H1 (cell line): ENCODE measurements around the gene HS6ST3. TPM values are rescaled to one million over a fixed set of nuclear protein-coding genes. Genes with fewer than 3 reads are reported as not detected.

Experiments used
- BACH1 ChIP-seq: IDR thresholded peaks from 2 replicates; pipeline ENCODE4 v1.6.1; 2012; ENCODE audit warnings: low read length, improper control_type of control experiment
- BCL11A ChIP-seq, 2 experiments: IDR thresholded peaks; one replicate each; pipeline ENCODE4 v1.6.1; 2011; ENCODE audit warnings: low read depth in 2 of 2, low read length in 2 of 2, mild to moderate bottlenecking in 2 of 2
- BRCA1 ChIP-seq: IDR thresholded peaks from 2 replicates; pipeline ENCODE4 v1.6.1; 2012; ENCODE audit warnings: low read depth, low read length, improper control_type of control experiment
- CBX8 ChIP-seq: fragments of 300-800, 300-1000 bp; sonication (generic); IDR thresholded peaks from 2 replicates; pipeline ENCODE4 v1.7.1; 2016; ENCODE audit warnings: low read depth, low read length, borderline replicate concordance
- CHD1 ChIP-seq: IDR thresholded peaks from 2 replicates; pipeline ENCODE4 v1.6.1; 2012; ENCODE audit warnings: low read depth, low read length, improper control_type of control experiment
- CHD2 ChIP-seq: IDR thresholded peaks from 2 replicates; pipeline ENCODE4 v1.6.1; 2012; ENCODE audit warnings: low read length, improper control_type of control experiment
- EP300 ChIP-seq, 2 experiments: IDR thresholded peaks; 1 replicate in 1 of 2; 2 replicates in 1 of 2; pipeline ENCODE4 v1.6.1; 2011 to 2012; ENCODE audit warnings: low read depth in 2 of 2, low read length in 2 of 2, mild to moderate bottlenecking in 2 of 2, borderline replicate concordance in 1 of 2, inconsistent platforms in 1 of 2, moderate library complexity in 1 of 2
- FOSL1 ChIP-seq: IDR thresholded peaks from 2 replicates; pipeline ENCODE4 v1.6.1; 2011; ENCODE audit warnings: mild to moderate bottlenecking, low read depth, low read length, moderate library complexity; ENCODE audit not compliant: insufficient read depth
- GABPA ChIP-seq: IDR thresholded peaks from 2 replicates; pipeline ENCODE4 v1.6.1; 2011; ENCODE audit warnings: mild to moderate bottlenecking, low read length, moderate library complexity, borderline replicate concordance; ENCODE audit not compliant: insufficient read depth
- HDAC6 ChIP-seq: IDR thresholded peaks from one replicate; pipeline ENCODE4 v1.7.1; 2012; ENCODE audit warnings: low read depth, mild to moderate bottlenecking, inconsistent platforms, low read length, moderate library complexity
- KDM1A ChIP-seq: fragments of 200-600, 300-600 bp; sonication (generic); IDR thresholded peaks from 2 replicates; pipeline ENCODE4 v1.7.1; 2016; ENCODE audit warnings: mild to moderate bottlenecking, low read length, borderline replicate concordance
- KDM4A ChIP-seq: IDR thresholded peaks from one replicate; pipeline ENCODE4 v1.7.1; 2012; ENCODE audit warnings: low read depth, mild to moderate bottlenecking, moderate library complexity, low read length, inconsistent platforms; ENCODE audit not compliant: severe bottlenecking
- NANOG ChIP-seq: IDR thresholded peaks from 2 replicates; pipeline ENCODE4 v1.6.1; 2011; ENCODE audit warnings: low read length, low read depth, mild to moderate bottlenecking, inconsistent platforms; ENCODE audit not compliant: insufficient read depth, poor library complexity, severe bottlenecking
- POU5F1 ChIP-seq: IDR thresholded peaks from 2 replicates; pipeline ENCODE4 v1.6.1; 2011; ENCODE audit warnings: low read depth, mild to moderate bottlenecking, low read length, moderate library complexity
- RAD21 ChIP-seq, 2 experiments: IDR thresholded peaks in 1 of 2; conservative IDR thresholded peaks in 1 of 2; 2 replicates each; pipeline ENCODE4 v1.6.1; 2011; ENCODE audit warnings: low read depth in 2 of 2, low read length in 2 of 2, improper control_type of control experiment in 1 of 2, inconsistent platforms in 1 of 2, mild to moderate bottlenecking in 1 of 2, moderate library complexity in 1 of 2
- RFX5 ChIP-seq: IDR thresholded peaks from 2 replicates; pipeline ENCODE4 v1.6.1; 2011; ENCODE audit warnings: low read depth, low read length, improper control_type of control experiment, borderline replicate concordance
- SIRT6 ChIP-seq: IDR thresholded peaks from one replicate; pipeline ENCODE4 v1.7.1; 2012; ENCODE audit warnings: low read length, inconsistent platforms
- SP2 ChIP-seq: IDR thresholded peaks from 2 replicates; pipeline ENCODE4 v1.6.1; 2012; ENCODE audit warnings: mild to moderate bottlenecking, low read length, inconsistent platforms
- SRF ChIP-seq: IDR thresholded peaks from 2 replicates; pipeline ENCODE4 v1.6.1; 2011; ENCODE audit warnings: mild to moderate bottlenecking, low read depth, low read length, moderate library complexity
- SUZ12 ChIP-seq: fragments of 200-600 bp; sonication (generic); IDR thresholded peaks from 2 replicates; pipeline ENCODE4 v1.6.1; 2012; ENCODE audit warnings: mild to moderate bottlenecking, inconsistent platforms, low read length, moderate library complexity, mixed read lengths
- TAF1 ChIP-seq: IDR thresholded peaks from 2 replicates; pipeline ENCODE4 v1.6.1; 2011; ENCODE audit warnings: mild to moderate bottlenecking, low read depth, low read length
- TCF12 ChIP-seq: IDR thresholded peaks from 2 replicates; pipeline ENCODE4 v1.6.1; 2011; ENCODE audit warnings: low read depth, mild to moderate bottlenecking, low read length
- YY1 ChIP-seq: IDR thresholded peaks from 2 replicates; pipeline ENCODE4 v1.6.1; 2011; ENCODE audit warnings: low read depth, mild to moderate bottlenecking, low read length
- ZNF274 ChIP-seq: IDR thresholded peaks from 2 replicates; pipeline ENCODE4 v1.7.0; 2012; ENCODE audit warnings: low read length, borderline replicate concordance; ENCODE audit errors: extremely low read depth
- polyA plus RNA-seq, 7 experiments: library from polyadenylated mRNA; depleted of rRNA in 3 of 7; stranded (reverse) in 5 of 7; unstranded in 2 of 7; fragments of >200 nt in 5 of 7; fragments of 200-250 nt in 2 of 7; gene quantifications; 1 replicate in 5 of 7; 2 replicates in 1 of 7; 4 replicates in 1 of 7; pipeline versions ENCODE4 v1.2.1 to v1.2.3, GENCODE V29; 2011 to 2013; ENCODE audit warnings: missing spikeins in 2 of 7, mixed read lengths in 2 of 7
- total RNA-seq: library from RNA; stranded (reverse); fragmentation: NEBNext Ultra II Directional; extraction: Animal tissue kit (Norgen Biotek cat#: 25700); gene quantifications from 2 replicates; pipeline ENCODE4 v1.2.1, GENCODE V29; 2021
- TF ChIP-seq, protein P1 (sequence below): IDR thresholded peaks from 2 replicates; pipeline ENCODE4 v1.6.1; 2011; ENCODE audit warnings: low read depth, mild to moderate bottlenecking, low read length; ENCODE audit not compliant: insufficient read depth
- TF ChIP-seq, protein P2 (sequence below): IDR thresholded peaks from 2 replicates; pipeline ENCODE4 v1.6.1; 2012; ENCODE audit warnings: inconsistent platforms

HS6ST3 gene
- total and polyA plus RNA-seq, 2 of the 8 experiments (the other 6 are each of a cell fraction or from before 2014, with no cell fraction given), result 0.45 to 1.2 TPM

DNA sequence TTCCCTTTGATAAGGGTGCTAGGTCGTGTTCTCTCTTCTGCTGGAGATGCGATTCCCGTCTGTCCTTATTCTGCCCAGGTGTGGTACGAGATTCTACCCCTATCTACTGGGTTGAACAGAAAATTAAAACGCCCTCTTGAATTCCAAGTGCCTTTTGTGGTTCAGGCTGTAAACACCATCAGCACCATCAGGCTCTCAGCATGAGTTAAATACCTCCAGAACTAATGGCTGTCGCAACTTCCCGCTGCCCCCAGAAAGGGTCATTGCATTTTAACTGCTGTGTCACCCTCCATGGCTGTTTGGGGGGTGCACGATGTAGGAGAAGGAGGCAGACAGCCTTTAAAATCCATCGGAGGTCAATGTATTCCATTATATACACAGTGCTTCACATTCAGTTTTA, 727.0 kb downstream of the HS6ST3 start (continued):
- TF ChIP-seq TCF12 (0 out of 2 replicates have a peak, but pooled peaks have one; percentile 46), TAF1 (no peak), CBX8 (no peak), BACH1 (no peak), HDAC6 (no peak), GABPA (no peak), RFX5 (no peak), KDM1A (no peak), NANOG (peak; percentile 97), BRCA1 (no peak), YY1 (peak; percentile 66), POU5F1 (no peak), FOSL1 (no peak), BCL11A (IDR thresholded peaks at IDR 0.05; ENCODE audit: low read depth in 2 of 2, low read length in 2 of 2) (no peak), CHD2 (no peak), CHD1 (no peak), KDM4A (no peak), ZNF274 (no peak), SUZ12 (no peak), RAD21 (IDR thresholded peaks at IDR 0.05 in 1 of 2, conservative IDR thresholded peaks at IDR 0.05 in 1 of 2; ENCODE audit: low read depth in 2 of 2, low read length in 2 of 2) (peak in 1 of 2 experiments; percentile 2; a peak in 1 of 4 replicates), SIRT6 (no peak), SP2 (no peak), EP300 (IDR thresholded peaks at IDR 0.05; ENCODE audit: borderline replicate concordance in 1 of 2, low read depth in 2 of 2, low read length in 2 of 2) (no peak), SRF (no peak)
- TF ChIP-seq, protein P1, sequence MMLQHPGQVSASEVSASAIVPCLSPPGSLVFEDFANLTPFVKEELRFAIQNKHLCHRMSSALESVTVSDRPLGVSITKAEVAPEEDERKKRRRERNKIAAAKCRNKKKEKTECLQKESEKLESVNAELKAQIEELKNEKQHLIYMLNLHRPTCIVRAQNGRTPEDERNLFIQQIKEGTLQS, result no peak
- TF ChIP-seq, protein P2, sequence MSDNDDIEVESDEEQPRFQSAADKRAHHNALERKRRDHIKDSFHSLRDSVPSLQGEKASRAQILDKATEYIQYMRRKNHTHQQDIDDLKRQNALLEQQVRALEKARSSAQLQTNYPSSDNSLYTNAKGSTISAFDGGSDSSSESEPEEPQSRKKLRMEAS, result no peak
